22Rv1 (cell line): ENCODE results near the gene ACKR1.

ENCODE experiments used
- ZFX ChIP-seq: fragments of 450-650 bp; IDR thresholded peaks from 2 replicates; pipeline ENCODE4 v1.6.1; 2017; ENCODE audit warnings: antibody characterized with exemption, borderline replicate concordance
- TF ChIP-seq, protein P1 (sequence below): fragments of 450-650 bp; IDR thresholded peaks from 2 replicates; pipeline ENCODE4 v1.5.1; 2017; ENCODE audit warnings: mild to moderate bottlenecking

DNA sequence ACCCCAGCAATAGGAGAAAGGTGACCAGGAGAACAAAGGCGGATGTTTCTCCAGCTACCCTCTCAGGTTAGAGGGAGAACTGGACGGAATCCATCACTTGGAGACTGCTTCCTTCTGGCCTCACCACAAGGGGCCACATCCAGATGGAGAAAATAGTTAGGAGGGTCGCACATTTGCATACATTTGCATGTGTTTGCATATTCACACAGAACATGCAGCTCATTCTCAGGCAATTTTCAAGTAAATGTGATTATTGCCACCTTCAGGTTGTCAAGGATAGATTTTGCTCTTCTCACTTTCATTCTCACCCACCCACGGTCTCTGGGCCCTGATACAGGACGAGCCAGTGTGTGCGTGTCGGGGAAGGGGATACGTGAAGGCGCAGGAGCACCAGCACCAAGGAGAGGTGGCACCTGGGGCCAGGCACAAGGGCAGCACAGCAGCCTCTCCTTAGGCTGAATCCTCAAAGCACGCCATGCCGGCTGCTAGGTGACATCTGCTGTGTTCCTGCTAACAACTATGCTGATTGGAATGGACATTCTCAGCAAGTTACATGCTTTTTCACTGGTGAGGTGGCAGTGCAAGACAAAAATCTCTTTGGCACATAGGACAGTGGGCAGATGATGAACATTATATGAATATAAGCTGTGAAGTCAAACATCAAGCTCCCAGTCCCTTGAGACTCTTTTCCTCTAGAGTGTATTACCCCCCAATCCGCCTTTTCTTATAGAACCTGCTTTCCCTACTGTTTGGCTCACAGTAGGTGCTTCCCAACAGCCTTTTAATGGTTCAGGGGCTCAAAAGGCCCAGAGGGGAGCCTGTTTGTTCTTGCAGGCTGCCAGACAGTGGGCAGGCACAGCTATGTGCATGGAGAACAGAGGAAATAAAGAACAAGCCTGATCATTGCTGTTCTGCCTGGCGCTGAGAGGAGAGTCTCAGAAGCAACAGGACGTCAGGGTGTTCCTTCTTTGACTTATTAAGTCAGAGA lies 14.3 kb downstream of the ACKR1 start:
- TF ChIP-seq, protein P1, sequence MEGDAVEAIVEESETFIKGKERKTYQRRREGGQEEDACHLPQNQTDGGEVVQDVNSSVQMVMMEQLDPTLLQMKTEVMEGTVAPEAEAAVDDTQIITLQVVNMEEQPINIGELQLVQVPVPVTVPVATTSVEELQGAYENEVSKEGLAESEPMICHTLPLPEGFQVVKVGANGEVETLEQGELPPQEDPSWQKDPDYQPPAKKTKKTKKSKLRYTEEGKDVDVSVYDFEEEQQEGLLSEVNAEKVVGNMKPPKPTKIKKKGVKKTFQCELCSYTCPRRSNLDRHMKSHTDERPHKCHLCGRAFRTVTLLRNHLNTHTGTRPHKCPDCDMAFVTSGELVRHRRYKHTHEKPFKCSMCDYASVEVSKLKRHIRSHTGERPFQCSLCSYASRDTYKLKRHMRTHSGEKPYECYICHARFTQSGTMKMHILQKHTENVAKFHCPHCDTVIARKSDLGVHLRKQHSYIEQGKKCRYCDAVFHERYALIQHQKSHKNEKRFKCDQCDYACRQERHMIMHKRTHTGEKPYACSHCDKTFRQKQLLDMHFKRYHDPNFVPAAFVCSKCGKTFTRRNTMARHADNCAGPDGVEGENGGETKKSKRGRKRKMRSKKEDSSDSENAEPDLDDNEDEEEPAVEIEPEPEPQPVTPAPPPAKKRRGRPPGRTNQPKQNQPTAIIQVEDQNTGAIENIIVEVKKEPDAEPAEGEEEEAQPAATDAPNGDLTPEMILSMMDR, result no peak
- no peak for TF ChIP-seq ZFX
